Stimulated activated CD4-positive, alpha-beta T cell treated with anti-CD3 and anti-CD28 coated beads, Interleukin-4, amount 100 ng/mL, for 24 hours (primary cell): ENCODE measurements around the gene RABAC1.
A peak's percentile ranks its signal among the peaks of the same experiment; 100 is the strongest.
"Not testable (repeated sequence)": the region's sequence is repeated elsewhere in the genome, so short reads cannot be mapped to it uniquely, and the experiment has no call there.

ENCODE experiments used
- DNase-seq: peaks from one replicate; pipeline ENCODE4 v3.0.0-alpha.2; 2020

The RABAC1 gene

DNA sequence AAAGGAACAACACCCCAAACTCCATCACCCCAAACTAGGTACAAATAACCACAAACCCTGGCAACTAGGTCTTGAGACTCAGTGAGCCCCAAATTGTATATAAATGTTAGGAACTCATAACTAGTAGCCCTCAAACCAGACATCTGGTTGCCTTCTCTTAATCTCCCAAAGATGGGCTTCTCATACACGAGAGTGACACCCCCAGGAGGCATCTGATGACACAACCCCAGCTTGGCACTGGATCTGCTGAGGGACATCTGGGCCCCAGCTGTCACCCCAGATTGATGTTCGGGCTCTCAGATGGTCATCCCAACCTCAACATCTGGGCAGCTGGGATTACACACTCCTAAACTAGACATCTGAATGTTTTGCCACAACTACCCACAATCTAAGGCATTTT is 14.8 kb downstream of the RABAC1 start:
- no peak for DNase-seq

DNA sequence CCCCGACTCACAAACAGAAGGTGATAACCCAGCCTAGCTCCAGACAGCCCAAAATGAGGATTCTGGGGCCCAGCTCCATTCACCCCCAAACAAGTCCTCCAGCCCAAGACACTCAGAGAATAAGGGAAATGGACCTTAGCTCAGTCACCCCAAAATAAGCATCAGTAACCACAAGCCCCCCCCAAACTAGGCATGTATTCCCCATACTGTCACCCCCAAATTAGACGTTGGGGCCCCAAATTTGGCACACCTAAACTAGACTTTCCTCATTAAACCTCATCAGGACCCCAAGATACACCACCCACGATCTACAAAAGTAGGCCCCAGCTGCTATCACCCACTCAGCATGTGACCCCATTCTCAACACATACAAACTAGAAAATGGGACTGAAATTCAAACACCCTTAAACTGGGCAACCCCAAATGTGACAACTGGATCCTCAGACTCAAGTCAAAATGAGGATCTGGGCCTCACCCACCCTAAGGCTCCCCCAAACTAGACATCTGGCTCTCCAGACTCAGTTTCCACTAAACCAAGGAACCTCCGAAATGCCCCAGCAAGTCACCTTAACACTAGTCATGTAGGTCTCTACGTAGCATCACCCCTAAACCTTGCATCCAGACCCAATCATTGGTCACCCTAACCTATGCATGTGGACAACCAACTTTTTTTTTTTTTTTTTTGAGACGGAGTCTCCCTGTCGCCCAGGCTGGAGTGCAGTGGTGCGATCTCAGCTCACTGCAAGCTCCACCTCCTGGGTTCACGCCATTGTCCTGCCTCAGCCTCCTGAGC is 17.5 kb downstream of the RABAC1 start:
- no peak for DNase-seq

DNA sequence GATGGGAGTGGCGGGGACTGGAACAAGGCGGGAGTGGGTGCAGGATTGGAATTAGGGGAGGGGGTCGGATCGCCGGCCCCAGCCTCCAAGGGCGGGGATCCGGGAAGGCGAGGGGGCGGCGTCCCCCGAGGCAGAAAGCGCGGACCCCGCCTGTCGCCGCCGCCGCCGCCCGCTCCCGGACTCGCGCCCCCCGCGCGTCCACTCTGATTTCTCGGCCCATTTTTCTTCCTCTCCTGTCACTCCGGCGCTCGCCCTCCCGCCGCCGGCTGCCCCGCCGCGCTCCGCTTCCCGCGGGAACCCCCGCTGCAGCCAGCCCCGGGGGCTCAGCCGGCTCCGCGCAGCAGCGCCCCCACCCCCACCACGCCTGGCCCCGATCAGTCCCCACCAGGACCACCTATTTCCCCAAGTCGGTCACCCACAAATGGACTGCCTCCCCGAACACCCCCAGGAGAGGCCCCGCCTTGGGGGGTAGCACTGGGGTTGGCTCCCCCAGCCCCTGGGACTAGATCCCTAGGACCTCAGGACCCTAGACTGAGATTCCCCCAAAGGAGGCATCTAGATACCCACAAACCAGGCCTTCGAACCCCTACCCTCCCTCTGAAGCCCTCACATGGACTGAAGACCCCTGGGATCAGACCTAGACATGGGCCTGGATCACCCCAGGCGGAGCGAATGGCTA is 18.3 kb downstream of the RABAC1 start:
- no peak for DNase-seq

DNA sequence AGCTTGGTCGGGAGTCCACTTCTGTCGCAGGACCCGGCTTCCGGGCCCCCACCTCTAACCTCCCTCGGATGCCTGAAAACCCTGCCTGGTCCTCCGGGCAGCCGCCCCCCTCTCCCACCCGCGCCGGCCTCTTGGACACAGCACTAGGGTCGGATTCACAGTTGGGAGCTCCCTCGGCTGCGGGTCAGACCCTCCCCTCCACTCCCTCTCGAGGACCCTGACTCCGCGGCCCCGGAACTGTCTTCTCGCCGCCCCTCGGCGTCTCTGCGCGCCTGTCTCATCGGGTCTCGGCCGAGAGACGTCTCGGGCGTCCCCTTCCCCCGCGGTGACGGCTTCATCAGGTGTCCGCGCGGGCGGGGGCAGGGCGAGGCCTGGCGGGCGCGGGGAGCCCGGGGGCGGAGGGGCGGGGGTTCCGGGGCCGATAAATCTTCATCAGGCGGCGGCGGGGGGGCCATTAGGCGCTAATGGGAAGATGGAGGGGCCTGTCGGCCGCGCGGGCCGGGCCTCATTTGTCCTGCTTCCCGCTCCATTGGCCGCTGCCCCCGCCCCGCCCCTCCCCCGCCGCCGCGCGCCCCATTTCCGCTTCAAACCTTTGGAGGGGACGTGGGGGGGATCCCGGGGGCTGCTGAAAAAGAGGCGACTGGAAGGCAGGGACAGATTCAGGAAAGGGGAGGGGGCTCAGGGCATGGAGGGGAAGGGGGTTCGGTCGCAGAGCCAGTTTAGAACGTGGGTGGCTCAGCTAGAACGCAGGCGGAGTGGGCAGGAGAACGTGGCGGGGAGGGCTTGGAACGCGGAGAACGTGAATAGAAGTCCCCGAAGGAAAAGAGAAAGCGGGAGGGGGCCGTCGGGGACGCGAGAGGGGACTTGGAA is 19.0 kb downstream of the RABAC1 start:
- peak; percentile 55 for DNase-seq

DNA sequence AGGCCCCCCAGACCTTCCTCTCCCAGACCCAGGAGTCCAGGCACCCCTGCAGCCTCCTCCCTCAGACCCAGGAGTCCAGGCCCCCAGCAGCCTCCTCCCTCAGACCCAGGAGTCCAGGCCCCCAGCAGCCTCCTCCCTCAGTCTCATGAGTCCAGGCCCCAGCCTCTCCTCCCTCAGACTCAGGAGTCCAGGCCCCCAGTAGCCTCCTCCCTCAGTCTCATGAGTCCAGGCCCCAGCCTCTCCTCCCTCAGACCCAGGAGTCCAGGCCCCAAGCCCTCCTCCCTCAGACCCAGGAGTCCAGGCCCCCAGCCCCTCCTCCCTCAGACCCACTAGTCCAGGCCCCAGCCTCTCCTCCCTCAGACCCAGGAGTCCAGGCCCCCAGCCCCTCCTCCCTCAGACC is 19.9 kb downstream of the RABAC1 start:
- DNase-seq = not testable (repeated sequence)

DNA sequence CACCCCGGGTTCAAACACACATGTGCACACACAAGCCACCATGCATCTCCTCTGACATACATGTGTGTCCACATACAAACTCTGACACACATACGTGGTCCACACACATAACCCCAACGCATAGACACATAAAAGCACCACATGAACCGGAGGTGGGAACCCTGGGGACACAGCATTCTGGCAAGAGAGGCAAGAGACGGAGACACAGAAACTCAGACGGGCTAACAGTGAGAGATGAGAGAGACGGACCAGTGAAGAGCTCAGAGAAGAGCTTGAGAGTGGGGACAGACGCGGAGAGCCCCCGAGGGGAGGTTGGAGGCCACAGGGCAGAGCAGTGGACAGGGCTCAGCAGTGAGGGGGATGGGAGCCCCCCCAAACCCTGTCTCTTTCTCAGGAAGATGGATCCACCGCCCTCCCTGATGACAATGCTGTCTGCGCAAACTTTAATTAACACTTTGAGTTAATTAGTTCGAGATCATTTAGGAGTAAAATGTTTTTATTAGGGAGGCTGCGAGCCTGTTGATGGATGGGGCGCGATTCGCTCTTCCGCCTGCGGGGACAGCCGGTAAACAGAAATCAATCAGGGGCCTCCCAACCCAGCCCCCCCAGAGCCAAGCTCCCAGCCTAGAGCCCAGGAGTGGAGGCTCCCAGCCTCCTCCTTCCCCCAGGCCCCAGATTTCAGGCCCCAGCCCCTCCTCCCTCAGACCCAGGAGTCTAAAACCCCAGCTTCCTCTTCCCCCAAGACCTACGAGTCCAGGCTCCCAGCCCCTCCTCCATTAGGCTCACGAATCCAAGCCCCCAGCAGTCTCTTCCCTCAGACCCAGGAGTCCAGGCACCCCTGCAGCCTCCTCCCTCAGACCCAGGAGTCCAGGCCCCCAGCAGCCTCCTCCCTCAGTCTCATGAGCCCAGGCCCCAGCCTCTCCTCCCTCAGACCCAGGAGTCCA is 21.3 kb downstream of the RABAC1 start:
- no peak for DNase-seq

DNA sequence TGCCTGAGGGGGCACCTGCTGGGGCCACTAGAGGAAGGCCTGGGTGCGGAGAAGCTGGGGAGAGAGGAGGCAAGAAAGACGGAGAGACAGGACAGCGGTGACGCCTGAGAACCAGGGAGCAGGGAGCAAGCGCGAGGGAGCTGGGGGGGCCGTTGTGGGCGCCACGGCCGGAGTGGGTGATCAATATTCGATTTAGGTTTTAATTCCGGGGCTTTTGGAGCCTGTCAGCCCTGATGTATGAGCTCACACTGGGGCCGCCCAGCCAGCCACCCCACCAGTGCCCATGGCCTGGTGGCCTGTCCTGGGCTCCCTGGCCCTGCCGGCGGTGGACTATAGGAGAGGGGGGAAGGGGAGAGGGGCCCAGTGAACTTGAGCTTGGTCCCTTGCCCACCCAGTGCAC is 22.2 kb downstream of the RABAC1 start:
- no peak for DNase-seq

DNA sequence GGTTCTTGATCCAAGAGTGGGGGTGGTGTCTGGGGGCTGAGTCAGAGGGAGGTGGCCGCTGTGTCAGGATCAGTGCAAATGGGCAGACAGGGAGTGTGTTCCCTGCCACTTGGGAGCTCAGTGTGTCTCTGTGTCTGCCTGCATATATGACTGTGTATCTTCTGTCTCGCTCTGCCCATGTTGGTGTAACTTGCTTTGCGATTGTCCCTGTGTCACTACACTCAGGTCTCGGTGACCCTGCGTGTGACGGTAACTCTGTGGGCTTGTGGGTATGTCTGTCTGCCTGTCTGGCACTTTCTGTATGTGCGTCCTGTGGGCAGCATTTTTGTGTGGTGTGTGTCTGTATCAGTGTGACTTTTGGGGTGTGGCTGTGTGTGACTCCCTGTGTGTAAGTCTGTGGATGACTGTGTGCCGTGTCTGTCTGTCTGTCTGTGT is 22.7 kb downstream of the RABAC1 start:
- peak; percentile 60 for DNase-seq

DNA sequence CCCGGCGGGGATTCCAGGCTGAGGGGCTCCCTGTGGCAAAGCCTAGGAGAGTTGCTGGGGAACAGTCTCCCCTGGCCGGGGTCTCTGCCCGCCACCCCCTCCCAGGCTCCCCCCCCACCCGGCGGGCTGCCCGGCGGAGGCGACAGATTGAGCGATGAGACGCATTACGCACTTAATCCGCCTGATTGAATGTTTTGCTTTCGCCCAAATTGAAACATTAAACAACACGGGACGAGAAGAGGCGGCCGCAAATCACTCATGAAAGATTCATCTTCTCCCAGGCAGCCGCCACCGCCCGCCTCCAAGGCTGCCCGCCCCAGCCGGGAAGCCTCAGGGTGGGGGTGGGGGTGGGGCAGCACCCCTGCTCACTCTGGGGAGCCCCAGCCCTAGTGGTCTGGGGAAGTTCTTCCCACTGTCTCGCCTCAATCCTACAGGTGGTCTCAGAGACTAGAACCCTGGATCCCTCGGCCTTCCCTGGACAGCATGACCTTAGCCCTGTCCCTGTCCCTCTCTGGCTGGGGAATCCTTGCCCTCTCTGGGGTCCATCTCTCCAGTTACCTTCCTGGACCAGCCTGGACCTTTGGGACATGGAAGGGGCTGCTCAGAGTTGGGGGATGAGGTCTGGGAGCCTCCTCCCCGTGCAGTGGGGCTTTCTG is 23.2 kb downstream of the RABAC1 start:
- no peak for DNase-seq

DNA sequence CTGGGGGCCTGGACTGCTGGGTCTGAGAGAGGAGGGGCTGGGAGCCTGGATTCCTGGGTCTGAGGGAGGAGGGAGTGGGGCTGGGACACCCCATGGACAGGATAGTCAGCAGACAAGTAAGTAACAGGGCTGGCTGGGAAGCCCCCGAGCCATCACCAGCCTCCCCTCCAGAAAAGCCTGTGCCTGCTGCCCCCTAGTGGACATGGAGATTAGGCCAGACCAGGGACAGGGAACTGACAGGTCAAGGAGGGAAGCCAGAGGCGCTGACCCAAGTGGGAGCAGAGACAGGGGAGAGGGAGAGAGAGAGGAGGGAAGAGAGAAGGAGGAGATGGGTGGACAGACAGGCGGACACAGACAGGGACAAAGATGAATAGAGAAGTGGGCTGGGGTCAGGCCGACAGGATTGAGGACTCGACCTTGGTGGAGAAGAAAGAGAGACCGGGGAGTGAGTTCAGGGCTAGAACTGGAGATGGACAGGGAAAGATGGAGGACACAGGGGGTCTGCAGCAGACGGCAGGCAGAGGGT is 24.2 kb downstream of the RABAC1 start:
- DNase-seq = peak; percentile 85

DNA sequence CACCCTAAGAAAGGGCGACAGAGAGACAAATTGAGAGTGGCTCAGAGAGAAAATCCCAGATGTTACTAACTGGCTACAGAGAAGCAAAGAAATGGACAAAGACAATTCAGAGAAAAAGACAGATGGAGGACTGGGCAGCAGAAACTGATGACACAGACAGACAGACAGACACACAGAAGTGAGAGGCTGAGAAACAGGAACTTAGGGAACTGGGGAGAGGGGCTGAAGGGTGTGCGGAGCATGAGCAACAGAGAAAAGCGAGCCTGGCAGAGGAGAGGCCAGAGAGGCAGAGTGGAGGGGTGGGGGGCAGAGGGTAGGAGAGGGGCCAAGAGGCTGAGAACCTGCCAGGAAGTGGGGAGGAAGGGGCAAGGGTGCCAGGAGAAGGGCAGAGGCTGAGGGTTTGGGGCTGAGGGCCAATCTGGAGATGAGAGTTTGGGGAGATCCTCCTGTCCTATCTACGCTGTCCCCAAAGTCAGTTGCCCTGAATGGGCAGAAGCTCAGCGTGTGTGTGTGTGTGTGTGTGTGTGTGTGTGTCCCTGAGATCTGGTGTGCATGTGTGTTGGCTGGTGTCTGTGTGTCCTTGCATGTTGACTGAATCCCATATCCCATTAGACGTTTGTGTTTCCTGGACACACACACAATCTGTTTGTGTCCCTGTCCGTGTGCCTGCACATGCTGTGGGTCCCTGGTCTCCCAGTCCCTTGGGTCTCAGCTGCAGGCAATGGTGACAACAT is 25.3 kb downstream of the RABAC1 start:
- DNase-seq = no peak

DNA sequence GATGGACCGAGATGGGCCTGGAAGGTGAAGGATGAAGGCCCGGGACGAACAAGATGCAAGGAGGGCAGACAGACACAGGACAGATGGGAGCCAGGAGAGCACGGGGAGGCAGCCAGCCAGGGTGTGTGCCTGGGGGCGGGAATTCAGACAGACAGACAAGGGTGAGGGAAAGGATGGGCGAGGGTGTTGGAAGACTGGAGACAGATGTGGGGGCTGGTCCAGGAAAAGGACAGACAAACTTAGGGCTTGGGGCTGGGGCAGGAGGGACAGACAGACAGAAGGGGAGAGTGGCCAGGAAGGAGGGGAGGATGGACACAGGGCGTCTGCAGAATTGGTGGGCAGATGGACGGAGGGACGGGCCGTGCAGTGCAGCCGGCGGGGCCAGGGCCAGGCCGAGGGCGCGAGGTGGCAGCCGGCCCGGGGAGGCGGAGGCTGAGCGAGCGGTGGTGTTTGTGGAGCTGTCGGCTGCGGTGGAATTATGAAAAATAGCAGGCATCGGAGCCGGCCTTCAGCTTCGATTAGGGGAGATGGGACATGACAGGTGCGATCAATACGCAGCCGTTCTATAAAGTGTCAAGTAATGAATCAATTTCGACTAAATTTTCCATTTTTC is 26.3 kb downstream of the RABAC1 start:
- no peak for DNase-seq

DNA sequence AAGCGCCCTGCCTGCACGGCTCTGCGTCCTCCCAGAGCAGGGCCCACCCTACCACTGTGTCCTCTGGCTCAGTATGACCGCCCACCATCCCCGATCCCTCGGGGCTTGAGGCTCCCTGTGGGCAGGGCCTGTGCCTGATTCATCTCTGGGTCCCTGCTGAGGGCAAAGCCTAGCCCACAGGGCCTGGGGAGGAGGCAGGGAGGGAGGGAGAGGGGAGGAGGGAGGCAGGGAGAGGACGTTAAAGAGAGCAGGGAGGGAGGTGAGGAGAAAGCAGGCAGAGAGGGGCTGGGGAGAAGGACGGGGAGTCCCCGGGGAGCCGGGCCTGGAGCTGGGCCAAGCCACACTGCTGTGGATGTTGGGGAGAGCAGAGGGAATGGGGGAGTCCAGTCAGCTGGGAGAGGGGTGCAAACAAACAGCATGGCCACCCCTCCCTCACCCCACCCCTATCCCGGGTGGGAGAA is 26.8 kb downstream of the RABAC1 start:
- DNase-seq = no peak

DNA sequence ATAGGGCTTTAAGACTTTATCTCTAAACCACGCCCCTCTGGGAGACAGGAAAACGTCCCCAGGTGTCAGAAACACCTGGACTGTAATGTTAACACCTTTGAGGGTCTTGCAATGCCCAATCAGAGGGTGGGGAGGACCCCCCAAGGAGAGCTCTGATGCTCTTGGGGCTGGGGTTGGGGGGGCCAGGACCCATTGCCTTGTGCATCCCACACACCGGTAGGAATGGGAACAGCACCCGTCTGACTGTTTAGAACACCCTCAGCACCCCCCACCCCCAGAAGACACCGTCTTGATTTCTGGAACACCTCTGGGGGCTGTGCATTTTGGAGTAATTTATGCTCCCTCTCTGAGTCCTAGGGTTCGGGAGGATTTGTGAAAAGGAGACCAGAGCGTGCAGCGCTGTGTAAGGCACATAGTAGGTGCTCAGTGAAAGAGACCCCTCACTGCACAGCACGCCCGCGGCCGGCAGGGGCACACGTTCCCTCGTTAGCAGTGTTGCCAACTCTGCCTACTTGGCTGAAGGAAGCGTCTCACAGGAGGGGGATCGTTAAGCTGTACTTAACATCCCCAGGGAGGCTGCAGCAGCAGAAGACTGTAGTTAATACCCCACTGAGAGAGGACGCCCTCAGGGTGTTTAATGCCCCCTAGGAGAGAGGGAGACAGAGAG is 28.1 kb downstream of the RABAC1 start:
- DNase-seq = no peak

DNA sequence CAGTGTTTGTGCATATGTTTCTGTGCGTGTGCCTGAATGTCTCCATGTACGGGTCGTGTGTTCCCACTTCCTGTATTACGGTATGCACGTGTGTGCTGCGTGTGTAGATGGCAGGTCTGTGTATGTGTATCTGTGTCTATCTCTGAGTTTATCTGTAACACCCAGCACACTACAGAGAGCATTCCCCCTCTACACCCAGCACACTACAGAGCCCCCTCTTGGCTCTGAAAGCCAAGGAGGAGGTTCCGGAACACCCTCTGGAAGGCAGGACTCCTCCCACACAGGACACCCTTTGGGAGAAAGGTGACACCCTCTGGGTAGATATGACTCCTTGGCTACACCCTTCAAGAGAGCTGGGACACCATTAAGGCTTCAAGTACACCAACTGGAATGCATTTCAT is 28.8 kb downstream of the RABAC1 start:
- DNase-seq = no peak

DNA sequence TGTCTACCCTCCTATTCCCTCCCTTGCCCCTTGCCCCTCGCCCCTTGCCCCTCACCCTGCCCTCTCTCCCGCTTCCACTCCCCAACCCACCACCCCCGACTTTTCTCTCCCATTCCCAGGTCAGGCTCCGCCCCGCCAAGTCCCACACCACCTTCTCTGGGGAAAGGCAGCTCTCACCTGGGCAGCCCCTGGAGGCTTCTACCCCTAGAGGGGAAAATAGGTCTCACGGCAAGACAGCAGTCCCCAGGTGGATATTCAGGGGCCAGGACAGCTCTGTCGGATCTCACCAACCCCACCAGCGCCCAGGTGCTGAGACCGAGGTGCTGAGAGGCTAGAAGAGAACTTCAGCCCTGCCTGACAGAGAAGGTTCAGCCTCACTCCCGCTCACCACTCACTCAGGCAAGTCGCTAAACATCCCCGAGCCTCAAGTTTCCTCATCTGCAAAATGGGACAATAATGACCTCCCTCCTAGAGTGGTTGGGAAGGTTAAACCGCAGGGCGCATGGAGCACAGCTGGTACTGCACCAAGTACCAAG is 29.5 kb downstream of the RABAC1 start:
- DNase-seq = no peak

DNA sequence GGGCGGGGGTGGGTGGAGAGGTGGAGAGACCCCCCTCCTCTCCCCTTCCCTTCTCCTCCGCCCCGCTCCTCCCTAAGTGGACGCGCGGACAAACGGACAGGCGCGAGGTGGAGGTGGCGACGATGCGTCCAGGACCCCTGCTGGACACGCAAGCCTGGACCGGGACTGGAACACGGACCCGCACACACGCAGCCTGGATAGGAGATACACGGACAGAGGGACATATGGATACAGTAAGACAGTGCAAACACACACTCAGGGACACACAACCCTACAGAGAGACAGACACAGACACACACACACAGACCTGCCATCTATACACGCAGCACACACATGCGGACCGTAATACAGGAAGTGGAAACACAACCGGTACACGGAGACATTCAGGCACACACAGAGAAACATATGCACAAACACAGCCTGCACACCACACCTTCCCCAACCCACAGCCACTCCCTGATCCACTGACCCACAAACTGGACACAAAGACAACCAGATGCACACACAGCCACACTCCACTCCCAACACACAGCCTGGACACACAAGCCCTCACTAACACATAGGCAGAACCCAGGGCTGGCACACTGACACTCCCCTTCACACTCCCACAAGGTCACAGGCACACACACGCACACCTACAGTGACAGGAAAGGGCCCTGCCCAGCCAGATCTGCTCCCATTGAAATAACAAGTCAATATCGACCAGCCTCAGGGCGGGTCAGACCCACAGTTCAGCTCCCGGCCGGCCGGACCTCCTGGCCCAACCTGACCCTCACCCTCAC is 30.2 kb downstream of the RABAC1 start:
- no peak for DNase-seq

DNA sequence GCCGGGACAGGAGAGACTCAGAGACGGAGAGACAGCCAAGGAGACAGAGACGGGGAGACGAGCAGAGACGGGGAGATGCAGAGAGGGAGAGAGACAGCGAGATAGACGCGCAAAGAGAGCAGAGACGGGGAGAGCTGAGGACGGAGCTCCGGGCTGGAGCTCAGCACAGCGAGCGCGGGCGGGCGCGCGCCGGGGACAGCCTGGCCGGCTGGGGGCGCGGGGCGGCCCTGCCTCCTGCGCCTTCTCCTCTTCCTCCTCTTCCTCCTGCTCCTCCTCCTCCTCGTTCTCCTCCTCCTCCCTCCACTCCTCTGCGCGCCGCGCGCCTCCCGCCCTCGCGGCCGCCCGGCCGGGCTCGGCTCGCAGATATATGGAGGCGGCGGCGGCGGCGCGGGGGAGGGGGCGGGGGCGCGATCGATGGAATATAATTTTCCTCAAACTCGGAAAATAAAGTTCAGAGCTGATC is 30.9 kb downstream of the RABAC1 start, which contains the start of gene ERFL:
TSS of gene ERFL (minus strand) at position 229 of the 463 bp plus-strand sequence. CDS start 15,530 bp downstream, outside the sequence.
- DNase-seq = no peak
